GM21390 (cell line): ENCODE data around the gene MMEL1.

ENCODE experiments used
- ATAC-seq: cut with Tn5 transposase; IDR thresholded peaks from one replicate; pipeline ENCODE4 v1.9.1; 2021; ENCODE audit not compliant: unreplicated experiment

MMEL1 gene

DNA sequence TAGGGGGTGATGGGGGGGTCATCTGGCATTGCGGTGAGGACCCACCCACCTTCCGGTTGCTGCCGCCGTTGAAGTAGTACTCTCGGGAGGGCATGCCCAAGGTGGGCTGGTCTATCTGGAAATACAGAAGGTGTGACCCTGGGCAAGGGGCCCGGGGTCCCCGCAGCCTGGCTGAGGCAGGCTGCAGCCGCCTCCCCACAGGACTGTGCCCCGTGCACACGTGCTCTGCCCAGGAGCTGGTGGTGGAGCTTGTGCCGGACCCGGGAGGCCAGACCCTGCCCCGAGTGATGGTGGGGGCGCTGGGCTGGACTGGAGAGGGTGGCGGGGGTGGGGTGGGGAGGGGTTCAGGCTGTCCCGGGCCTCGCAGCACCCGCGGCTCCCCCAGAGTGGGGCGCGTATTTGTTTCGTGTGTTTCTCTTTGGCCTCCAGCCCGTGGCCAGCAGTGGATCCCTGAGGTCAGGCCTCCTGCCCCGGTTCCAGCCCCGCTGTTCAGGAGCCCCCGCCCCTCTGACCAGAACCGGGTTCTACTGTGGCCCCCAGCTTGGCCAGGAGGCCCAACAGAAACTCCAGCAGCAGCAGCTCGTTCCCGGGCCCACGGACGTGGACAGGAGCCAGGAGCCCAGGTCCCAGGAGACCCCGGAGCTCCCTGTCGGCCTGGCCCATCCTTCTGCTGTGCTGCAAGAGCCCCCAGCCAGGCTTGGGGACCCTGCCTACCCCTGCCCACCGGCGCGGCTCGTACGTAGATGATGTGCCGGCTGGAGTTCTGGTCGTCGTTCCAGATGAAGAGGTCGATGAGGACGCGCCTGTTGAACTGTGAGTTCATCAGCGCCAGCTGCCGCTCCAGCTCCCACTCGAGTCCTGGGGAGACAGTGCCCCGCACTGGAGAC, 27.1 kb downstream of the MMEL1 start:
- no peak for ATAC-seq

DNA sequence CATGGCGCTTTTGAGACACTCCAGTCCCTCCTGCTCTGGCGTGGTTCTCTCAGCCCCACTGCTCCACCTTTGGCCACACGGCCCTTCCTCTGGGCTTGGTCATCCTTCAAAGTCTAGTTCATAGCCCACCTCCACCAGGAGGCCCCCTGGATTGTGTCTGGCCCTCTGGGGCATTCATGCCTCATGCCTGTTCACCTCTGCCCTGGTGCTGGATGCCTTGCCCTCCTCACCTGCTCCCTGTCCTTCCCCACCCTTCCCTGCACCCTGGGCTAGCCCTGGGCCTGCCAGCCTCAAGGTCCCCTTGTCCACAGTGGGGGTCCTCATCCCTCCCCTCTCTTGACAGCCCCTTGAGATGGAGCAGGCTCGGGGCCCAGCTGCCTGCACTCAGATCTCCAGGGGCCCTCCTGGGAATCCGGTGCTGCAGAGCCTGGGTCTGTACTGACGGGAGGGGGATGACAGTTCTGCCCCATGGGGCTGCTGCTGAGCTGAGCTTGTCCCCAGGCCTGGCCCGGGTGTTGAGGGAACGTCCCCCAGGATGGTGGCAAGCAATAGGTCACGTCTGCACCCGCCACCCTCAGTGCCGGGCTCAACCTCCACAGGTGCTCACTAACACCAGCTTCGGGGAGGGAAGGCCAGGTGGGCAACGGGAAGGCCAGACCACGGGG, 27.8 kb downstream of the MMEL1 start:
- no peak for ATAC-seq

DNA sequence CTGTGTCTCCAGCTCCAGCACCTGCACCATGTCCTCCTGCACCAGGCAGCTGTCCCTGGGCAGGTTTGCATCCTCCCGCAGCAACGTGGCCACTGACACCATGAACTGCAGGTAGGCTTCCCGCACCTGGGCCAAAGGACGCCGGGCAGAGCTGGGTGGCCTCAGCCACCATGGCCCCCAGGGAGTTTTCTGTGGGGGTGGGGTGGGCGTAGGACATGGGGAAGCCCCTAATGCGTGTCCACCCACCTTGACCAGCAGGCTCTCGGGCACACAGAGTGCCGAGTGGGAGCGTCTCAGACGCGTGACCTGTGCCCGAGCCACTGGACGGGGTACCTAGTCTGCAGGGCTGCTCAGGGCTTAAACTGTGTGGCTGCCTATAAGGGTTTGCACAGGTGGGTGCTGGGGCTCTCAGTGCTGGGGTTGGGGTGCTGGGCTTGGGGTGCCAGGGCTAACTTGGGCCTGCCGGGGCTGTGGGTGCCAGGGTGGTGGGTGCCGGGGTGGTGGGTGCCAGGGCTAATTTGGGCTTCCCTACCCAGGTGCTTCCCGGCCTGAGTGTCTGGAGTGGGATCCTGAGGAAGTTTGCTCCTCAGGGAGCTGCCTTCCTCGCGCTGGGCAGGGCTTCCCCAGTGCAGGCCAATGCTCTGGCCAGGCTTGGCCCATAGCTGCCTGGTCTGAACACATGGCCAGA, 28.5 kb downstream of the MMEL1 start:
- ATAC-seq, result no peak

DNA sequence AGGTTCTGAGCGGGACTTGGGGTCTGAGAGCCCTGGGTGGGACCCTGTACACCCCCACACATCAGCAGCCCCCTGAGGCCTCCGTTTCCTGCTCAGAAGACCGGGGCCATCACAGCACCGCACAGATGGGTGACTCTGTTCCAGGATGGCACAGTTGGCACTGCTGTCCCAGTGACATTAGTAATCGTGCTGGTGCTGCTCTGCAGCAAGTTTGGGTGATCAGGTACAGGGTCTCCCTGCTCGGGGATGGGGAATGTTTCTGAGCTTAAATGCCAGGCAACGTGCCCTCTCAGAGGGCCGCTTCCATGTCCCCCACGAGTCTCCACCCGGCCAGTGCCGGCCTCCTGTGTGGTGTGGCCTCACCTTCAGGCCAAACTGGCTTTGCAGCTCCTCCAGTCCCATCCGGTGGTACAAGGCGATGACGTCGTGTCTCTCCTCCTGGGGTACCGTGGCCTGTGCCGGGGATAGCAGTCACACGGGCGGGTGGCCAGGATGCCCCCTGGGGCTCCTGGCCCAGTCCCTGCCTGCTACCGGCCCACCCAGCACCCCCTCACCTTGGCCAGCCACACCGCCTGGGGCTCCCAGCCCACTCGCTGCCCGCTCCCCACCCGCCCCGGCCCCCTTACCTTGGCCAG, 29.2 kb downstream of the MMEL1 start:
- no peak for ATAC-seq

DNA sequence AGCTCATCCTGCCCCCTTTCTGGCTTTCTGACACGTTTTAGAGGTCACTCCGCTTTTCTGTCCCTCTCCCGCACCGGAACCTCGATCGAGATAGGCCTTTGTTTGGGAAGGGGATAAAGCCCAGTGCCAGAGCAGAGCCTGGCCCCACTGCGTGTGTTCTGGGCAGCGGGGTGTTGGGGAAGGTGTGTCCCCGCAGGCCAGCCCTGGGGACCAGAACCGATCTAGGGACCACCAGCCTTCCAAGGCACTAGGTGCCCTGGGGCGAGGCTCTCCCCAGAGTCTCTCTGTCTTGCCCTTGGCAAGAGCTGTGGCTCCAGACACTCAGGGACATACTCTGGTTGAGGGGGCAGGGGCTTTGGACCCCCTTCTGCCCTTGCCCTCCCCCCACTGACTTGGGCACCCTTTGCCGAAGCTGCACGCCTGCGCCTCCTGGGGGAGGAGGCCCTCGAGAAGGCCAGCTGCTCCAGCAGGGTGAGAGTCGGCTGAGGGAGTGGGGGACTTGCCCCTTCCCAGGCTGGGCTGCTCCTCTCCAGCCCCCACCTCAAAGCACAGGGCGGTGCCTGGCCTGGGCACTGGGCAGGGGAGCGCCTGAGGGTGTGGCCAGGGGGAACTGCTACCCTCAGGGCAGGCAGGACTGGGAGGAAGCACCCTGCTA, 29.8 kb downstream of the MMEL1 start:
- ATAC-seq, result no peak

DNA sequence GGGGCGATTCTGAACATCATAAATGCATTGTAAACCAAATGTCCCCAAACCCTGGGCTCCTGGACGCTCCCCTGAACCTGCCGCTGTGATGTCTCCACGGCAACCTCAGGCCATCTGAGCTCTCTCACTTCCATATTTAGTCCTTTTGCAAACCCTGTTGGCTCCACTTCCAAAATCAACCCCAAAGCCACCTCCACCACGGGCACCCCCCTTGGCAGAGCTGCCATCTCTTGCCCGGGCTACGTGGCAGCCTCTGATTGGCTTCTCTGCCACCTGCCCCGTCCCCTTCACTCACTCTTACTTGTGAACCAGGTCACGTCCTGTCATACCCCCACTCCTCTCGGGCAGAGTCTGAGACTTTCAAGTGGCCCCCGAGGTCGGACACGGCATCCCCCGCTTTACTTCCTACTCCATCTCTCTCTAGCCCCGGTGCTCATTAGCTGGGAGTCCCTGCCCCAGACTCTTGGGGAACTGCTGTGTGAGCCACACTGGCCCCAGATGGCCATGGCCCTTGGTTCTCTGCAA, 30.4 kb downstream of the MMEL1 start:
- ATAC-seq, result no peak

DNA sequence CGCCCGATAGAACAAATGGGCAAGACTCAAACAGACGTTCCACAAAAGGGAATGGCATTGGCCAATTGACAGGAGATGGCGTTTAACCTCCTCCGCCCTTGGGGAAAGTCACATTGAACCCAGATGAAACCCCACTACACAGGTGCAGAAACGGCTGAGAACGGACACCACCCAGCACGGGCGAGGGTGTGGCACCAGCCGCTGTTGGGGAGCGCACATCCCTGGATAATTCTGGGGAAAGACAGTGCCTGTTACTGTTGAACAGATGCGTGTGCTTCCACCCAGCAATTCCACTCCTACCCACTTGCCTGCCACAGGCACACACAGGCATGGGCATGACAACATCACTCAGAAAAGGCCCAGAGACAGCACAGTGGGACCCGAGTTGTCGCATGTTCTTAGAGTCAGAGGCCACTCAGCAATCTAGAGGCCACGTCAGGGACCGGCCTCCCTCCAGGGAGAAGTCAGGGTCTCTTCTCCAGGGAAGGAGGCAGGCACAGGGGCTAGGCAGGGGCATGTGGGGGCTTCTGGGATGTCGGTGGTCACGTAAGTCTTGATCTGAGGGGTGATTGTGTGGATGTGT, 31.0 kb downstream of the MMEL1 start:
- no peak for ATAC-seq

DNA sequence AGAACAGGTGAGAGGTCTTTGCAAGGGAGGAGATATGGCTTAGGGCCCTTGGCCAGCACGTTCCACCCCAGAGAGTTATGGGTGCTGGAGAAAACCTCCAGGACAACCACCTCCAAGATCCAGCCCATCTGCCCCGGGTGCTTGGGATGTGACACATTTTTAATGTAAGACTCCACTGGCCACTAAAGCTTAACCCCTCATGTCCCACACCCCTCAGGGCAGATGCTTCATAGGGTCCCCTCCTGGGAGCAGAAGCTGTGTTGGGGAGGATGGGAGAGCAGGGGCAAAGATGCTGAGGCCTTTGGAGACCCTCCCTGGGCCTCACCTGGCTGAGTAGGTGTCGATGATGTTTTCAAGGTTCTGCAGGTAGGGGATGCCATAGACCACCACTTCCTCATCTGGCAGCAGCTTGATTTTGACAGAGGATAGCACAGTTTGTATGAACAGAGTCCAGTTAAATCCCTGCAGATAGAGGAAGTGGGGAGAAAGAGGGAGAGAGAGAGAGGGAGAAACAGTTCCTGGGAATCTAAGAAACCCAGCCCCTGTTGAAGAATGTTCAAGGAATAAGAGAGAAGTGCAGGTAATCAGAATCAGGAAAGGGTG, 34.4 kb downstream of the MMEL1 start:
- no peak for ATAC-seq

DNA sequence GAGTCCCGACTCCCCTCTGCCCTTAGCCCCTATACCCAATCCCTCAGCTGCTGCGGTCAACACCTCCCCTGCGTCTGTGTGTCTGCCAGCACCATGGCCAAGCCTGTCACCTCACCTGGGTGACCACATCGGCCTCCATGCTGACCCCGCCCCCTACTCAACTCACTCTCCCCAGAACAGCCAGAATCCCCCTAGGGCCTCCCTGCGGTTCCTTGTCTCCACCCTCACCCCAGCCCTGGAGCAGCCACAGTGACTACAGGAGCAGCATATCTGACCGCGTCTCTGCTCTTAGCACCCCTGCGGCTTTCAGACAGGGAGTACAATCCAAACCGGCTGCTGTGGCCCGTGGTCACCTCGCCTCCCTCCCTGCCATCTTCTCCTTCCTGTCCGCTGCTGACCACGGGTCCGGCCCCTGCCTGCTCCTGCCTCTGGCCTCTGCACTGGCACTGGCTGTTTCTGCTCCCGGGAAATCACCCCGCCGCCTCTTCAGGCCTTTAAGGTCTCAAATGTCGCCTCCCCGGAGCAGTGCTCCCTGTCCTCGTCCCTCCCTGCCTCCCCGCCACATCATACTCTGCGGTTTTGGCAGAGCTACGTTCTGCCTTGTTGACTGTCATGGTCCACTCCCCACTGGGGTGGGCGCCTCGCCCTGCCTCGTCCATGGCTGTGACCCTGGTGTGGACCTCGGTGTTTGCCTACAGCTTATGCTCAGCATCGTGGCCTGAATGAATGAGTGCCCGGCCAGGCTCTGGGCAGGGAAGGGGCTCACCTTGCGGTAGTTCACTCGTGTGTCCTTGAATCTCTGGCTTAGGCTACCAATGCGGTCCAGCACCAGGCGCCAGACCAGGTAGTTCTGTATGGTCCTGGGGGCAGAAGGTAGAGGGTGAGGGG, 35.1 kb downstream of the MMEL1 start:
- ATAC-seq, result no peak

DNA sequence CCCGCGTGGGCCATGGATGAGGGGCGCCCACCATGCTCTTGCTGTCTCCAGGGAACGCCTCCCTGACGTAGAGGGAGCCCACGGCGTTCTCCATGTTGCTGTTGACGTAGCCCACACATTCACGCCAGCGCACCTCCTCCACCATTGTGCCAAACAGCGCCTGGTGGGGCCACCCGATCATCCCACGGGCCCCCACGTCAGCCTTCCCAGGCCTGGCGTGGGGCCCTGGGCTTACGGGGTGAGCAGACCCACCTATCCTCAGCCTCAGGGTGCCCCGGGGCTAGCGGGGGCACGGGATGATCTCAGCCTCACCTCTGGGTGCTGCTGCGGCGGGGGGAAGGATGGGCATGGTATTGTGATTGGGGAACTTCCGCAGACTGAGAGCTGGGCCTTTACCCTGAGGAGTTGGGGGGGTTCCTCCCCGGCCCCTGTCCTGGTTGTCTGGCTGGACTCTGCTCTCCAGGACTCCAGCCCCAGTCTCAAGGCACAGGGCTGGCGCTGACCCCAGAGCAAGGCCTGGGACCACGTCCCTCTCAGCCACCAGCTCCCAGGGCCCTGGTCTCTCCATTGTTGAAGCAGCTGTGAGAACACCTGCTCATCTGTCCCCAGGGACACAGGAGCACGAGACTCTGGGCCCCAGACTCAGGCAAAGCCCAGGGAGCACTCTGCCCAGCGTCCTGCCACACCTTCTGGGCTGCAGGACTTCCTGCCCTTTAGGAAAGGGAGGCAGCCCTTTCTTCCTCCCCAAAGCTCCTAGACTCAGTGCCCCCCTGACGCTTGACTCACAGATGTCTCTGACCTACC, 36.1 kb downstream of the MMEL1 start:
- no peak for ATAC-seq

DNA sequence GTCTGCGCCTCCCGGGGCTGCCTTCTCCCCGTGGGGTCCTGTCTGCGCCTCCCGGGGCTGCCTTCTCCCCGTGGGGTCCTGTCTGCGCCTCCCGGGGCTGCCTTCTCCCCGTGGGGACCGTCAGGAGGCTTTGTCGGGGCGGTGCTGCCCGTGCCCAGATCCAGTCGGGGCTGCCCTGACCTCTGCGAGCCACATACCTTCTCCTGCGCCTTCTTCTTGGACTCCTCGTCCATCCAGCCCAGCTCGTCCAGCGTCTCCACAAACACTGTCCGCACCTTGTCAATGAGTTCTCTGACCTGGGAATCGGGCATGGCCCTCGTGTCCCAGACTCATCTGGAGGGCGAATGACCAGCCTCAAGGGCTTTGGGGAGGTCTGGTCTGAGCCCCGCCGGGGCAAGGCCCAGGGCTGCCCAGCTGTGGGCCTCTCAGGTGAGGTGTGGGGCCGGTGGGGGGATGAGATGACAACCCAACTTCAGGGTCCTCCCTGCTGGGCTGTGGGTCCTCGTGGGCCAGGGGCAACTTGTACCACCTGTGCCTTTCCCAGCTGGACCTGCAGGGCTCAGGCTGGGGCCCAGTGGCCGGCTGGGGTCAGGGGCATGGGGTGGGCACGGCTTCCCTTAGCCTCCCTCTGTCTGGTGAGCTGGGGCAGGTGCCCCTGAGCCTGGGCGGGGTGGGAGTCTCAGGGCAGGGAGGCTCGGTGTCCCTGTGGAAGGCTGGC, 36.8 kb downstream of the MMEL1 start:
- no peak for ATAC-seq

DNA sequence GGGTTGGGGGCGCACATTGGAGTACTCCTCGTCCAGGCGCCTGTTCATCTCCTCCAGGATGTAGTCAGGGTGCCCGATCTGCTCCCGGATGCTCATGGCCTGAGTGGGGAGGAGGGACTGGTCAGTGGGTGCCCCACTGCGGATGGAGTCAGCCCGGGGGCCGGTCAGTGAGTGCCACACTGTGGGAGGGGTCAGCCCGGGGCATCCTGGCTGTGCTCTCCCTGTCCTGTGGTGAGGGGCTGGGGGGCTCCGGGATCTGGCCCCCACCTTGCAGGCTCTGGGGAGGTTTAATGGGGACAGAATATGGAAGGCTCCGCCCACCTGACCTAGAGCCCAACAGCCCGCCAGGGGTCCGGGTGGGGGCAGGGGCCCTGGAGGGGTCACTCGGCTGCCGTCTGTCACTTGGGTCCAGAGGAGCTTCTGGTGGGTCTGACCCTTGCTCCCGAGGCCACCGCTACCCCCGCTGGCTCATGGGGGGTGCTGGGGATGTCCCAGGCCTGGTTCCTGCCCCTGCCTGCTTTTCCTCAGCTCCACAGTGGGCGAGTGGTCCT, 37.5 kb downstream of the MMEL1 start:
- ATAC-seq, result no peak

DNA sequence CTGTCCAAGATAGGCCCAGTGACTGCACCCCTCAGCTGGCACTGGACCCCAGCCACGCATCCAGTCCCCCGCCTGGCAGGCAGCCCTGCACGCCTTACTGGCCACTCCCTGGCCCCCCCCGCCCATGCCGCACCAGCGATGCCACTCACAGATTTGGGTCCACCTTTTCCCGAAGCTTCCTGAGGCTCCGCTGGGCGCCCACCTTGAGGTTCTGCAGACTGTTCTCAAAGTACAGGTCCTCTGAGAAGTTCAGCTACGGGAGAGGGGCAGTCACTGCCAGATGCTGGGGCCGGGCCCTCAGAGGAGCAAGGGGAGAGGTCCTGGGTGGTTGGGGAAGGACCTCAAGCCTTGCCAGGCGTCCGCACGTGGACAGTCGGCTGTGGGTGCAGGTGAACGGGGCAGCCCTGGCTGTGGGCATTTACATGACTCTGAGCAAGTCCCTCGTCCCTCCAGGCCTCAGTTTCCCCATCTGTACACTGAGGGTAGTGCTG, 38.1 kb downstream of the MMEL1 start:
- no peak for ATAC-seq

DNA sequence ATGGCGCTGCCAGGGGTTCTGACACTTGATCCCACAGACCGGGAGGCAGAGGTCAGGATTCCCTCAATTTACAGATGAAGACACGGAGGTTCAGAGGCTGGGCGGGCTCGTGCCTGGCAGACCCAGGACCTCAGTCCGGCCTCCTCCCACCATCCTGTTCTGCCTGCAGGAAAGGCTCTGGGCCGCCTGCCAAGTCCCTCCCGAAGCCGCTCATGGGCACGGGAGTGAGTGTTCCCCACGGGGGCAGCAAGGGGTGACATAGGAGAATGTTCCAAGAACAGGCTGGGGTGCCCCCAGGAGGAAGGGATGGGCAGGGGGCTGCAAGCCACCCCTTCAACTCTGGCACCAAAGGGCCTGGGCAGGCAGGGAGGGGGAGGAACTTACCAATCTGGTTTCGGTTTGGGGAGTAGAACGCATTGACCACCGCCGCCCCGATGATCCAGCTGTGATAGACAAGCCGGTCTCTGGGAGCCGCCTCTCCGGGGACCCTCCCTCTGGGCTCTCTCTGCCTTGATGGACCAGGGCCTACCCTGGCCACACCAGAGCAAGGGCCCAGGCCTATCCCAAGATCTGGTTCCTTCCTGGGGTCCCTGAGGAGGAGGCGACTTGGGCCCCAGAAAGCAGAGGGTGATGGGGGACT, 38.7 kb downstream of the MMEL1 start:
- ATAC-seq, result no peak

DNA sequence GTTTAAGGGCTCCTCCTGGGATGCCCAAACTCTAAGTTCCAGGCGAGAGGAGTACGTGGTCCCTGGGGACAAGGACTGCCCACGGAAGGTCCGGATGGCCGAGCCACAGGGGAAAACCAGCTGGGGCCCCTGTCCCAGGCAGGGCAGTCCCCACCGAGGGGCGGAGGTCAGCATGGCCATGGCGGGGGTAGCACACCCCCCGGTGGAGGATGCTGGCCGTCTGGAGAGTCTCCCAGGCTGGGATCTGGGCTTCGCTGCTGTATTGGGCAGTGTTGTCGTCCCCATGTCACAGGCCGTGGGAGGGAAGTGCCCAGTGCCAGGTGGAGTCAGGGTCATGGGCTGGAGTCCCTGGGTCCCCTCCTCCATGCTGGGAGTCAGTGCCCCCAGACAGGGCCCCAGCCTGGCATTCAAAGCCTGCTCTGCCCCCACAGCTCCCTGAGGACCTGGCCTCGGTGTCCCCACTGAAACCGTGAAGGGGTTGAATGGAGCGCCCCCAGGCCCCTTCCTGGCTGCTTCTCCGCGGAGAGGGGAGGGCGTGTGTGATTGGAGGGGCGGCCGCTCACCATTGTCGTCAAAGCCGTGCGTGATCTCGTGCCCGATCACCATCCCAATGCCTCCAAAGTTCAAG, 39.5 kb downstream of the MMEL1 start:
- no peak for ATAC-seq

DNA sequence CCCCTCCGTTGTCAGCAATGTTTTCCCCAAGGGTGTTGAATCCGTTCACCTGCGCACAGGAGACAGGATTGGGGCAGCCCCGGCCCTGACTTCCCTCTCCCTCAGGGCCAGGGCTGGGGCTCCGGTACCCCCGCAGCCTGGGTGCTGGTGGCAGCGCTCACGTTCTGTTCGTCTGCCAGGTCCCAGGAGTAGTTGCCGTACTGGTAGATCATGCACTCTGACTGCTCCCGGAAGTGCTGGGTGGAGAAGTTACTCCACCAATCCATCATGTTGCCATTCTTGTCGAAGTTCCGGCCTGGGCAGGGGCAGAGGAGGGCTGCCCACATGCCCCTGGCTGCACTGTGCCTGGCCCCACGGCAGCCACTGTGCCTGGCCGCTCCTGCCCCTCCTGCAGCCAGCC, 40.1 kb downstream of the MMEL1 start:
- ATAC-seq, result no peak
